Hindlimb muscle (tissue), 1 donor: ENCODE measurements around the gene LAMA1. TPM values are rescaled to one million over a fixed set of nuclear protein-coding genes. Genes with fewer than 3 reads are reported as not detected.

Experiments
- DNase-seq: peaks from one replicate; pipeline ENCODE4 v3.0.0-alpha.2; 2013
- polyA plus RNA-seq: library from polyadenylated mRNA; unstranded; fragments of 120-200 nt; gene quantifications from one replicate; pipeline ENCODE4 v1.2.1, GENCODE V29; 2013; ENCODE audit not compliant: insufficient read length

Gene LAMA1
- polyA plus RNA-seq, 1 donor = 1.2 TPM

DNA sequence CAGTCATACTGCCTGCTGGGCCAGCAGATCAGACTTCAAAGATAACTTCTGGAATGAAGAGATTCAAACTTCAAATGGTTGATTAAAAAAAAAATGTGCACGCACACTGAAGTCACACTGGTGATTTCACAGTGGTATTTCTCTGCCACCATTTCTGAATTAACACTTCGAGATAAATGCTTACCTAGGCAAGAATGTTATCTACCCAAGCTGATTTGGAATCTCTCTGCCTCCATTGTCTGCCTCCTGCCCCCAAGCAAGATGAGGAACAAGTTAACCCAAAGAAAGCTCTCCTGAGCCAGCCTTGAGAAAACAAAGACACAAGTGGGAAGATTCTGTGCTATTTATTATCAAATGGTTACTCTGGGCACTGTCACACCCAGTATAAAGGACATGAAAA lies 6.5 kb downstream of the LAMA1 start:
- DNase-seq = no peak

- no peak for DNase-seq
These were observed 11.7 kb downstream of the LAMA1 start for GRCh38 chr18:7105943-7106342.

GRCh38 chr18:7105268-7105667 lies 12.3 kb downstream of the LAMA1 start:
- DNase-seq = no peak

DNA sequence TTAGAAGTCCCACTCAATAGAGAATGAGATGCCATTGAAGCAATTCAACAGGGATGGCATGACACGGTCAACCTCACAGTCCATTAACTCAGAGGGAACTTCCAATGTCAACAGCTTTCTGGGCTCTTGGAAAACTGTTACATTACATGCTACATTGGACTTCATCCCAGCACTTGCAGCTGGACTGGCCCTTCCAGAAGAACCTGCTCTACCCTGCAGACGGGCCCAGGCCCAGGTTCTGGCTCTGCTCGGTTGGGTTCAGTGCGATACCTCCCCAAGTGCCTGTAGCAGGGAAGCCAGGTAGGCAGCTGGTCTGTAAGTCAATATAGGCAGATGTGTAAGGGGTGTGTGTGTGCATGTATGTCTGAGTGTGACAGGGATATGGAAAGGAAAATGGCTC lies 12.9 kb downstream of the LAMA1 start:
- no peak for DNase-seq

GRCh38 chr18:7102131-7102530 lies 15.5 kb downstream of the LAMA1 start:
- DNase-seq = no peak

DNA sequence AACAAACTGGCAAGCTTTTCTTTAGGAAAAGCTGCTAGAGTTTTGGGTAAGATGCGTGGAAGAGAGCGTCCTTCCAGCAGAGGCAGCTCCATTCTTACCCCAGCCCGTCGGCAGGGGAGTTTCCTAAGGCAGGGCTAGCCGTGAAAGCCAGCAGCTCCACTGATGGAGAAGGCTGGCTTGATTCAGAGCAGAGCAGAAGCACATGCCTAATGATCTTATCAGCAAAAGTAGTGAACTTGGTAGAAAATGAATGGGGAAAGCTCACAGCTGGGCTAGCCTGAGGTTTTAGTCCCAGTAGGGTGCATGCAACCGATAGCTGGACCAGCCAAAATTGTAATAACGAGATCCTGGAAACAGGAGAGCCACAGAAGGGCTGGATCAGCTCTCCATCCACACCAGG lies 20.8 kb downstream of the LAMA1 start:
- DNase-seq = no peak

DNA sequence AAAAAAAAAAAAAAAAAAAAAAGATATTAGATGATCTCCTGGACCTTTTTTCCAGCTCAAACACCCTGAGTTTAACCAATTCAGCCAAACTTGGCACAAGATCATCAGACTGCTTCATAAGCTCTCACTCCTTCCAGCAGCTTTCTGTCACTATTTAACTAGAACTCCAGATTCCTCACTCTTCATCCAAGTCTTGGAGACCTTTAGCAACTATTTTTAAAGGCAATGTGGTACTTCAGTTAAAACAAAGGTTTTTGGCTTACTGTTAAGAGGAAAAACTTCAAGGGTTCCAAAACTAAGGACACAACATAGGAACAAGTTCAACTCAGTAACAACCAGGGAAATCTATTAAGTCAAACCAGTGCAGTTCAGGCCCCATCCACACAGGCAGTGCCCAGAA lies 23.2 kb downstream of the LAMA1 start:
- peak; percentile 79 for DNase-seq

DNA sequence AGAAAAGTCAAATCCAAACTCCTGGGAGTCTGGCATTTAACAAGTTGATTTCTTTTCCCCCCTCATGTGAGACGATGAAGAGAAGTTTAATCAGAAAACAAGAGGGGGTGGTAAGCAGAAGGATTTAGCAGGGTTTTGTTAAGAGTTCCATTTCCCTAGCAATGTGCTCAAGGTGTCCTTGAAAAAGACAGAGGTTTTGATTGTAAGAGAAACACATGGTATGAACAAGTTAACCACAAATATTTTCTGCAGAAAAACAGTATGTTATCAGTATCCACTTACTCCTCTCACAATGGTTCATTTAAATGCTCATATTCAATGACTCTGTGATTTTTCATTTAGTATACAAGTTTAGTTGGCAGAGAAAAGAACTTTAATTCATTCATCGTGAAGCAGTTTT lies 26.8 kb downstream of the LAMA1 start:
- no peak for DNase-seq

DNA sequence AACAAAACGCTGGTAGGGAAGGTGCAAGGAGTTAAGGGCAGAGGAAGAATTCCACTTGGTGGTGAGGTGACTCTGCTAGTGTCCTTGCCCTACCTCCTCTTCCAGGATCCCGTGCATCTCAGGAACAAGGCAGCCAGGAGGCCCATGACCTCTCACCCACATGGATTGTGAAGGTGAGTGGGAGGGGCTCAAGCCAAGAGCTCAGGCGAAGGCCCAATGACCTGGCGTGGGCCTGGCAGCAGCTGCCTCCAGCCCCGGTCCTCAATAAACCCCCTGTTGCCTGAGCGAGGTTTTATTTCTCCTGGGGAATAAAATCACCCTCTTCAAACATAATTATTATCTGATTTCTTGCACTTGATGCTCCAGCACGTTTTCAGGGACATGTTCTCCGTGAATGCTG lies 28.2 kb downstream of the LAMA1 start:
- DNase-seq = no peak

- DNase-seq = no peak
These were observed 33.2 kb downstream of the LAMA1 start for GRCh38 chr18:7084080-7085065.

DNA sequence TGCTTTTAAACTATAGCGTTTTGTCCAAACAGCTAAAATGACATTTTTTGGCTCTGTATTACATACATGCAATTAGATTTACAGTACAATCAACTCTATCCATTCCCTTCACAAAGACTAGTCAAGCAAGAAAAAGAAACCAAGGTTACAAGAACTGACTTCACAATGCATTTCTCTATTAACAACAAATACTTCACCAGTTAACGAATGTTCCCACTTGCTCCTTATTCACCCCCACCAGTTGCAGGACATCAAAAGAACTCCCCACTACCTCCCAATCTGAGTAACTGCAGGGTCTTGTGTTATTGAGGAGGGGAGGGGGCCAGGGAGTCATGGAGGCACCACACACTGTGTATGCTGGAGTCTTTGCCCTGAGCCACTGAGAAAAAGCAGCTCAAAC lies 34.9 kb downstream of the LAMA1 start:
- no peak for DNase-seq

- no peak for DNase-seq
These were observed 38.4 kb downstream of the LAMA1 start for GRCh38 chr18:7079231-7079630.

- DNase-seq = no peak
These were observed 45.0 kb downstream of the LAMA1 start for GRCh38 chr18:7072593-7072992.

DNA sequence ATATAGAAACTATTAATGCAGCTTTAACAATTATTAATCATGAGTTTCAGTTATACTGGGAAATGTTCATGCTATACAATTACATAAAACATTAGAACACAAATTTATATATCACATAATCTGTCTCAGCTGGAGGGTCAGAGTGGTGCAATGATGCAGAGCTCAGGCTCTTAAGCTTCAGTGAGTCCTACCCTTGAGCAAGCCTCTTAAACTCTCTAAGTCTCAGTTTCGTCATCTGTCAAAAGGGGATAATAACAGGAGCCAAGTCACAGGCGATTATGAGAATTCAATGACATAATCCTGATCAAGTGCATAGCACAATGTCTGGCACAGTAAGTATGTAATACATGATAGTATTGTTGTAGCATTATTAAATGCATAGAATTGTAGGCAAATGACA lies 46.0 kb downstream of the LAMA1 start:
- no peak for DNase-seq

DNA sequence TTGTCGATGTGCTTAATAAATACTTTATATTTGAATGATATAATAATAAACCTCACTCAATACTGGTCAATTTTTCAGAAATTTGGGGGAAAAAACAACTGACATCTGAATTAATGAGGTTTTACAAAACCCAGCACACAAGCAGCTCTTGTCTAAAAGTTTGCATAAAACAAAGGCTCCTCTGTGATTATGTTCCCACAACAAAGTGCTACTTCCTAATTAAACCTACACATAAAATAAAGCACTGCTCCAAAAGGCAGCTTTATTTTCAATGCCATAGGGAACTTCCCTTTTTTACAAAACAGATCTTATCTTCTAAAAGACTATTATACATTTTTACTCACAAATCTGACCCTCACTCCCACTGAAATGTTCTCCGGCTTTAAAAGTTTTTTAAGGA lies 47.1 kb downstream of the LAMA1 start:
- DNase-seq = no peak

DNA sequence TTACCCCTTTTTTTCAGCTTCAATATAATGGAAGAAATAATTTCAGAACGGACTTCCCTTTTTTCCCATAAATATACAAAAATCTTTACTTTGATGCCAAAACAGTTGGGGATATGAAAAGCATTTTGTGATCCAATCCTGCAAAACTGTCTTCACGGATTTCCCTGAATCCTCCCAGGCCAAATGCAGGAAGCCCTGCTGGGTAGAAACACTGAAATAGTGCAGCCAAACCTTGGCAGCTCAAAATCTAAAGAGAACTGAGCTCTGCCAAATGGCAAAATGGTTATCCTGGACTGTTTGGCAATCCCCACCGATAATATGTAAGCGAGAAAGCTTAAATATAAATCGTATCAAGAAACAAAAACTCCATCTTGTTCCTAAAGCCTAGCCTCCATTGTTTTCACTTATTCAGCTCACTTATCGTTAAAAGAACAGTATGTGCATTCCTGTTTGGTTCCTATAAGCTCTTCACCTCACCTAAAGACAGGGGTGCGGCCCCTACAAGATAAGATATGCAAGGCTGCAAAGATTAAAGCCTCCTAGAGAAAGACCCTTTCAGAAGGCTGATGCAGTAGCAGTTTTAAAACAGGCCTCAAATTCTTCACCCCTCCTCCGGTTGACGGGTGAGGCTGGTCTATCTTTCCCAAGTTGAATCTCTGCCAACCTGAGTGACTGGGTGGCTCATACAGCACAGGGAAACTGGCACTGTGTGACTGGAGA lies 48.6 kb downstream of the LAMA1 start:
- DNase-seq = no peak

- DNase-seq = no peak
These were observed 50.5 kb downstream of the LAMA1 start for GRCh38 chr18:7066965-7067555.

DNA sequence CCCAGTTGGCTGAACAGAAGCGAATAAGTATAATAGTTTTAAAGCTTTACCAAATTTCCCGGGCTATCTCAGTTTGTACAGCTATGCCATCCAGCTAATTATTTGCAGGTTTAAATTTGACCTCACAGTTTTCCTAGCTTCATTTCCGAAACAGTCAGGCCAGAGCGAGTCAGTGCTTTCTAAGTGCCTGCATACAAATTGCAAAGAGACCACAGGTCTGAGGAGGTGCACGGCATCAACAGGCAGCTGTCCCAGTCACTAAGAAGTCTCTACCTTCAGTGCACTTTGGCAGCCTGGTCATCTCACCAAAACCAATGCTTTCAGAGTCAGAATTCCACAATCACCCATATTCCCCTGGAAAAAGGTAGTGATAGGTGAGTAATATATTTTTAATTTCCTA lies 51.9 kb downstream of the LAMA1 start:
- DNase-seq = no peak

GRCh38 chr18:7064346-7064745 lies 53.3 kb downstream of the LAMA1 start:
- no peak for DNase-seq

GRCh38 chr18:7062811-7063210 lies 54.8 kb downstream of the LAMA1 start:
- DNase-seq = no peak

DNA sequence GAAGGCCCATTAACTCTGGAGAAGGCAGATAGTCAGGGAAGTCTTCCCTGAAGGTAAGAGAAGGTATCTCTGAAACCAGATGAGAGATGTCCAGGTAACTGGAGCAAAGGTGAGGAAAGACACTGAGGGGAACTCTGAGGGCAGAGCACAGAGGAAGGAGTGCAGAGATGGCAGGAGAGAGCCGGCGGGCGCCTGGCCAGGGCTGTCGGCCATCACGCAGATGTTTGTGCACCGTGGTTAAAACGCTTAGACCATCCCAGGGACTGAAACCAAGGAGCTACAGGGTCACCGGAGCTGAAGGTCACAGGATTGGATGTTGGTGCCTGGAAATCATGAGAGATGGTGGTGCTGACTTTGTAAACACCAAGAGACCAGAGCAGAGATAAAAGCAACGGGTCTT lies 55.4 kb downstream of the LAMA1 start:
- no peak for DNase-seq

DNA sequence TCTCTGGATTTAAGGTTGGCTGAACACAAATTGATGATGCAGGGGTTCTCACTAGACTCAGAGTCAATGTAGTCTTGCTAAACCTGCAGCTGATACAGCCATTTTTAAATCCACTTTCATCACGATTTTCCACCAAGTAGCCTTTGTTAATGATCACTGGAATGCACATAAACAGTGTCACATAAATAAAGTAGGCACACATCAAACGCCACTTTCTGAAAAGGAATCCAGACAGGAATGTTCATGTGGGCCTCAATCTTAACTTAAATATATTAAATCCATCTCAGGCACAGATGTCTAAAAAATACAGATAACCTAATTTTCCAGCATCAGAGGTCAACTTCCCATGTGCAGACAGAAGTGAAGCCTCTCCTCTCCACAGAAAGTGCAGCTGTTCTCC lies 58.3 kb downstream of the LAMA1 start:
- DNase-seq = no peak

DNA sequence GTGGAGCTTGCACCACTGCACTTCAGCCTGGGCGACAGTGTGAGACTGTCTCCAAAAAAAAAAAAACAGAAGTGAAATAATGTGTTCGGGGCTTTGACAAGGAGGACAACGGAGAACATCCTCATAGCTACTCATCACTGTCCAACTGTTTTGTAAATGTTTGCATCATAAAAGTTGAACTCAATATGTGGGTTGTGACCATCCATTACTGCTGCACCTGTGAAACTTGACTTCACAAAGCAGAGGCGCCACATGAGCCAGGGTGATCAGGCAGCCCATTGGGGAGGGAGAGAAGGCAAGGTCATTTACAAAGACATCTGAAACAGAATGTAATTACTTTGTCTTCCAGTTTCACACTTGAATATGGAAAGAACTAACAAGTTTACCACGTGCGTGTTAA lies 61.6 kb downstream of the LAMA1 start:
- no peak for DNase-seq

DNA sequence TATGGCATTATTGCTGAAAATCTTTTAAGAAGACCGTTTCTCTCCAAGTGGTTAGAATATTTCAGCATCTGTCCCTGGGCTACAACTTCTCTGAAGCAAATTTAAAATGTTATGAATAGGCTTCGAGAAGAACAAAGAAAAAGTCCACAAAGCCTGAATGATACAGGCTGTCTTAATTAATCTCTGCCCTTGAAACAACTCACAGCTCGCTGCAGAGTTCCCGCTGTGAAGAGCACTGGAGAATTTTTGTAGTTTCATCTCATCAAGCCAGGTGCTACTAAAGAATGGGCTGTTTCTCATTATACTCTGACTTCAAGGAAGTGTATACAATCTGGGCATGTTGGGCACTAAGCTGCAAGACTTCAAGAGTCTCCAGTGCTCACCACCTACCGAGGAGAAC lies 67.6 kb downstream of the LAMA1 start:
- DNase-seq = no peak
